ENCODE measurements around the gene MAFB.

MAFB gene

GRCh38 chr20:40688129-40689099 is 622 bp downstream of the MAFB start (continued):
- TF ChIP-seq CTCF (tag by site-specific recombination; IDR thresholded peaks at IDR 0.05) (no peak), ZNF18 (tag by site-specific recombination; IDR thresholded peaks at IDR 0.05) (no peak), PRDM1 (tag by site-specific recombination; IDR thresholded peaks at IDR 0.05) (0 out of 2 replicates have a peak, but pooled peaks have one; percentile 6), YY2 (tag by site-specific recombination; IDR thresholded peaks at IDR 0.05) (0 out of 2 replicates have a peak, but pooled peaks have one; percentile 15), ZNF585B (tag by site-specific recombination; IDR thresholded peaks at IDR 0.05) (no peak), HIC1 (tag by site-specific recombination; IDR thresholded peaks at IDR 0.05) (0 out of 2 replicates have a peak, but pooled peaks have one; percentile 19), ZNF513 (tag by site-specific recombination; IDR thresholded peaks at IDR 0.05) (peak; percentile 40; the same call in 1 of the 2 replicates), PRDM6 (tag by site-specific recombination; IDR thresholded peaks at IDR 0.05) (no peak)

- peaks cover 0 to 15% of the 10 kb centered on the region in 2 experiments; a peak in 1 of 3 replicates for H3K36me3 ChIP-seq (ENCODE audit: control insufficient read depth in 2 of 2, insufficient read depth in 1 of 2, low read length in 2 of 2)
- 0 out of 2 replicates have a peak, but pooled peaks cover 2% of the 10 kb centered on the region for H3K4me1 ChIP-seq (ENCODE audit: control insufficient read depth, insufficient read depth, low read length)
- CTCF ChIA-PET: interaction anchor here (0.7 to 1.4 kb wide), 2 partner anchors 58 to 478 kb away, joined by 3 to 4 read pairs; no protein-coding TSS in a partner anchor
- POLR2A ChIA-PET: interaction anchor here (0.6 to 3.0 kb wide), 7 partner anchors 12 to 426 kb away, joined by 3 to 45 read pairs (median 4); no protein-coding TSS in a partner anchor
- no peaks in the 10 kb centered on the region for H3K9me3 ChIP-seq (ENCODE audit: control insufficient read depth, insufficient read depth, low read depth, low read length)
- H3K27ac ChIP-seq (ENCODE audit: extremely low read depth, low read depth, low read length): no peak overlapping the region; the same call in 1 of the 2 replicates
- H3K4me3 ChIP-seq (ENCODE audit: low read depth, low read length): peak overlapping the region; percentile 53
- TF ChIP-seq ZNF10 (tag by site-specific recombination; IDR thresholded peaks at IDR 0.05) (no peak), ZNF148 (tag by site-specific recombination; IDR thresholded peaks at IDR 0.05; ENCODE audit: borderline replicate concordance) (no peak), ZNF747 (tag by site-specific recombination; IDR thresholded peaks at IDR 0.05) (no peak), SP3 (tag by site-specific recombination; IDR thresholded peaks at IDR 0.05) (peak; percentile 49), ZNF629 (tag by site-specific recombination; IDR thresholded peaks at IDR 0.05) (no peak), ZNF658 (tag by site-specific recombination; IDR thresholded peaks at IDR 0.05) (no peak), ZNF48 (tag by site-specific recombination; IDR thresholded peaks at IDR 0.05) (no peak), ZNF23 (tag by site-specific recombination; IDR thresholded peaks at IDR 0.05; ENCODE audit: borderline replicate concordance) (no peak), WT1 (tag by site-specific recombination; IDR thresholded peaks at IDR 0.05) (no peak), GLI2 (tag by site-specific recombination; IDR thresholded peaks at IDR 0.05; ENCODE audit: borderline replicate concordance, low read depth) (no peak)
Measured at GRCh38 chr20:40687384-40688128, 1.5 kb downstream of the MAFB start.

Measured in HEK293 (cell line).